ENCODE measurements around the gene PLEKHH2.

DNA sequence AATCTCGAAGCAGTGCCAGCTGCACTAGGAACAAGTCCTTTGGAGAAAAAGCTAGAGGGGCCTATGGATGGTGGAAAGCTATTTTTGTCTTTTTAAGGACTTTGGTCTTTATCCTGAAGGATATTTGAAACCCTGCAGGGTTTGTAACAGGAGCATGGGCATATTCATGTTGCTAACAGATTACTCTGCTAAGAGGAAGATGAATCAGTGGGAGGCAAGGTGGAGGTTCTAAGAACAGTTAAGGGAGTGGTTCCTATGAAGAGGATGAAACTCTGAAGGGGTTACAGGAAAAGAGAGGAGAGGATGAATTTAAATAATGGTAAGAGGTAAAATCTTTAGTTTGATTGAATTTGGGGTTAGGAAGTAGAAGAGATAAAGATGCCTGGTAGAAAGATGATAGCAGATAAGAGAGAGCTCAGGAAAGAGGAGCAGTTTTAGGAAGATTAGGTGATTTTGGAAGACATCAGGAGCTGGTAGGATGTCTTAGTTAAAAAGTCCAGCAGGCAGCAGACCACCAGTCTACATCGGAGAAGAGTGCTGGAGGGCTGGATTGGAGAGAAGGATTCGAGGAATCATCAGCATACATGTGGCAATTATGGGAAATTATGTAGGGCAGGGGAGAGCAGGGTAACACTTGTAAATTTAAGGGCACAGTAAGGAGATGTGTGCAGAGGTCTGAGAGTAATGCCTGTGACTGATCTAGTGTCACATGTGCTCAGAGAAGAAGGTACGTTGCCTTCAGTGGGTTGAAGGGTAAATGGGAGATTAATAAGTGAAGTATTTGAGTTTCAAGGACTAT lies 78.4 kb downstream of the PLEKHH2 start:
- TF ChIP-seq, protein P1, sequence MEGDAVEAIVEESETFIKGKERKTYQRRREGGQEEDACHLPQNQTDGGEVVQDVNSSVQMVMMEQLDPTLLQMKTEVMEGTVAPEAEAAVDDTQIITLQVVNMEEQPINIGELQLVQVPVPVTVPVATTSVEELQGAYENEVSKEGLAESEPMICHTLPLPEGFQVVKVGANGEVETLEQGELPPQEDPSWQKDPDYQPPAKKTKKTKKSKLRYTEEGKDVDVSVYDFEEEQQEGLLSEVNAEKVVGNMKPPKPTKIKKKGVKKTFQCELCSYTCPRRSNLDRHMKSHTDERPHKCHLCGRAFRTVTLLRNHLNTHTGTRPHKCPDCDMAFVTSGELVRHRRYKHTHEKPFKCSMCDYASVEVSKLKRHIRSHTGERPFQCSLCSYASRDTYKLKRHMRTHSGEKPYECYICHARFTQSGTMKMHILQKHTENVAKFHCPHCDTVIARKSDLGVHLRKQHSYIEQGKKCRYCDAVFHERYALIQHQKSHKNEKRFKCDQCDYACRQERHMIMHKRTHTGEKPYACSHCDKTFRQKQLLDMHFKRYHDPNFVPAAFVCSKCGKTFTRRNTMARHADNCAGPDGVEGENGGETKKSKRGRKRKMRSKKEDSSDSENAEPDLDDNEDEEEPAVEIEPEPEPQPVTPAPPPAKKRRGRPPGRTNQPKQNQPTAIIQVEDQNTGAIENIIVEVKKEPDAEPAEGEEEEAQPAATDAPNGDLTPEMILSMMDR (IDR thresholded peaks at IDR 0.05; ENCODE audit: insufficient read depth, low read depth, low read length) = no peak
- TF ChIP-seq EZH2 (IDR thresholded peaks at IDR 0.05; ENCODE audit: insufficient read depth, low read length) = no peak

All from astrocyte (in vitro differentiated cells and primary cell).